HG03457 (cell line): ENCODE results near the gene HYCC1.
A peak's percentile ranks its signal among the peaks of the same experiment; 100 is the strongest.

ENCODE experiments used
- ATAC-seq: cut with Tn5 transposase; IDR thresholded peaks from one replicate; pipeline ENCODE4 v1.9.1; 2021; ENCODE audit warnings: moderate number of reproducible peaks; ENCODE audit not compliant: unreplicated experiment

Gene HYCC1

DNA sequence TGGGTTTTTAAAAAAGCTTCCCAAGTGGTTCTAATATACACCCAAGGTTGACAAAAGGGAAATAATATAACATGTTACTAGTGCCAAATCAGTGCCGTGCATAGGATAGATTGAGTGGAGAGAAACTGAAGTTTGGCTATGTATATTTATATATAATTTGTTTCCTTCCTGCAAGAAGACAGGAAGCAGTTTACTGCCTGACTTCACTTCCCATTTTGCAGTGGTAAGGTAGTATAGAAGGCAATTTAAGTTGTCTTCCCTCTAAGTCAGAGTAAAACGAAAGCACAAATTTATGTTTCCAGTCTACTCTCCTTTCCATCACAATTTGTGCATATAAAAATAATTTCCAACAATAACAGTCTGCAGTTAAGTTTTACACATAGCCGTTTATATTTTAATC lies 3.4 kb upstream of the HYCC1 start:
- ATAC-seq, result no peak

DNA sequence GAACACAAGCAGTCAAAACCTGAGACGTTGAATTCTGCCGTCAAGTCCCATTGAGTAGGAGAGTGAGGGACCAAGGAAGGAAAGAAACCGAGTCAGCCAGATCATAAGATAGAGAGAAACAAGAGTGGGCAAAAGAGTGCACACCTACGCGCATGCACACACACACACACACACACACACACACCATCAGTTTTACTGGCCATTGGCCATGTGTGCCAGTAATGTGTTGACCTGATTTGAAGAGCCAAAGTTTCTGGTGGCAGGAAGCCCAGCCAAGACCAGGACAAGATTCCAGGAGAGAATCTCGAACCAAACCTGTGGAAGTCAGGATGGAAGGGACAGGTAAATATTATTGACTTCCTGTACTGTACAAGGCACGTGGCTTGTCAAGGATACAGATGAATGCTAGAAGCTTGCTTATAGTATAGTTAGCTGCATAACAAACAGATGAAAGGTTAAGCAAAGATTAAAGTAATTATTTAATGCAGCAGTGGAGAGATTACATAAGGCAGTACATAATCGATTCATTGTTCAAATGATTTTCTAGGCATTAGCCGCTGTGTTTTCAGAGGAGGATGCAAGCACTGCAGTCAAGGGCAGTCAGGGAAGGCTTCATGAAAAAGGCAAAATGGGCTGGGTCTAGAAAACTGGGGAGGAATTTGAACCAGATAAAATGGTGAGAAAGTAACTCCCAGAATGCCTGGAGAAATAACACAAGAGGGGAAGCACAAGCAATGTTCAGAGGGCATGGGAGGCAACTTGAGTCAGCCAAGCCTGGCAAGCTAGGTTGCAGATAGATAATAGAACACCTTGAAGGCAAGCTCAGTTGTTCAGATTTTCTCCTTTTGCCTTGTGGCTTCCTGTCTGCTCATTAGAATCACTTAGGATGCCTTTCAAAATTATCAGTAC lies 2.7 kb upstream of the HYCC1 start:
- ATAC-seq, result no peak

DNA sequence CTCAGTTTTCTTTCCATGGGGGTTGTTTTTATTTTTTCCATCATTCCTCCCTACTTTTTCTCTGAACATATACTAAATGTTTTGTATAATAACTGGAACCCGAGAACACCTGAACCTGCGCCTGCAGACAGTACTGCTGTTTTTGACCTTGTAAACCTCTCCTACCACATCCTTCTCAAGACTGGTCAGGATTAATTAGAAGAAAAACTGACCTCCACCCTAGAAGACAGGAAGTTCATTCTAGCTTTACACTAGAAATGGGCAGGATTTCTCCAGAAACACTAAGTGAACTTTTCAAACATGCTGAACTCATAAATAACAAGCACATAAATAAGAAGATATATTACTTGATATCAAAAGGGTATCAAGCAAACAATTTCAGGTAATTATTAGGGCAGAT lies 751 bp upstream of the HYCC1 start:
- no peak for ATAC-seq

DNA sequence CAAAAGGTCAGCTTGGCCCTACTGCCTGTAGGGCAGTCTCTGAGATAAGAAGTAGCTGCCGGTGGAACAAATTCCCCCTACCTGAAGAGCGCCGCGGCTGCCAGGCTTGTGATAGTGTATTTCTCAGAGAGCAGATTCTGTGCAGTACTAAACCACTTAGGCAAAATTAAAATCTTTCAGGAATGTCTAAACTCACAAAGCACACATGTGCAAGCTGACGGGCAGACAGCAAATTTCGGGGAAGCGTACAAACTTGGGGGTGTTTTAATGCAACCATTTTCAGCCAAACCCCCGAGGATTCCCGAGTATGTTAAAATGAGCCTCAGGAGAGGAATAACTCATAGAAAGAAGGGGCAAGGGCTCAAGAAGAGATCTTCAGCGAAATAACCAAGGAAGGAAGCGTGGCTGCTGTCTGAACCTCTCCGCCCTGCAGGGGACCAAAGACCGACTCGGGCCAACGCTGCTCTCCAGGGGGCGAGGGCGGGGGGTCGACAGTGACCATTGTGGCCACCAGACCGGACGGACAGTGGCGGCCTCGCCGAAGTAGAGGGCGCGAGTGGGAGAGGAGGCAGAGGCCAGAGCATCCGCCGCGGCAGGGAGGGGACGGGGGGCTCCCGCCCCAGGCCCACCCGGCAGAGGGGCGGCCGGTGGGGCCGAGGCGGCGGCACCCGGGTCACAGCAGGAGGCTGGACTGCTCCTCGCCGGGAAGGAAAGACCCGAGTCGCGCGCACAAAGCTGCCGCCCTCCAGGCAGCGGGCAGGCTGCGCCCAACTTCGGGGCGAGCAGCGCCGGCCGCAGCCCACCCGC lies 819 bp downstream of the HYCC1 start:
- ATAC-seq, result peak; percentile 7

DNA sequence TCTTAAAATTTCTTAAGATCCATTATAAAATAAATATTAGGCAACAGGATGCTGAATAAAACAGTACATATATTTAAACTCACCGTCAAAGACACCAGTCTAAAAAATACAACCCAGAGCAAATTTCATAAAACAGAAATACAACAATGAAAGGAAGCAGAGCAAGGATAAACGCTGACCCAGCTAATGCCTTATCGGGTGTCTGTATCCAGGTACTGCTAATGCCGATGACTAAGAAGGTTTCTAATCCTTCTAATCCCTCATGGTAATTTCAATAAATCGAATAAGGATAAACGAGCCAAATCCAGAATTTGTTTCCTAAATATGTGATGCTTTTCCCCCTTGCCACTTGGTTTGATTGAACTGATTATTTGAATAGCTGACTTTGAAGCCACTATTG lies 1.7 kb downstream of the HYCC1 start:
- no peak for ATAC-seq

DNA sequence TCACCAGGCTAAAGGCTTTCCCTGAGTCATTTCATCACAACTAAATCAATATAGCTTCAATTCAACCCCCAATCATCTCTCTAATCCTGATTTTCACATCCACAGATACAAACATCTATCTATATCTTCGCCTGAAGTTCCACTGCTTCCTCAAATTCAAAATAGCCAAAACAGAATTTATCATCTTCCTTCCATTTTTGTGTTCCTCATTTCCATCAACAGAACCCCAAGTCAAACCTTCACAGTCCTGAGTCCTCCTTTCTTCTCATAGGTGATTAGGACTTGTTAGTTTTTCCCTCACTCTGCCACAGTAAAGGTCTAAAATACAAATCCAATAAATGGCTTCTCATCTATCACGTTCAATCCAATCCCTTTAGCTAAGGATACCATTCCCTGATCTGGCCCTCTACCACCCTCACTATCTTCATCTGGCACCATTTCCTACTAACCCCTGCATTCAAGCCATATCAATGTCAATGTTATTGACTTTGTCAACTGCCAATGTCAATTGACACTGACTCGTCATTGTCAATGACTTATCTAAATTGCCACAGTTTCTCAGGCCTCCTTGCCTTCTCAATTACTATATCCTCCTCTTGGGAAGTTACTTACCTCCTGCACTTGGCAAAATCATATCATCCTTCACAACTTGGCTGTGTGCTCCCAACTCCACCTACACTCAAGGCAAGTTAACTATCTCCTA lies 2.6 kb downstream of the HYCC1 start:
- no peak for ATAC-seq

DNA sequence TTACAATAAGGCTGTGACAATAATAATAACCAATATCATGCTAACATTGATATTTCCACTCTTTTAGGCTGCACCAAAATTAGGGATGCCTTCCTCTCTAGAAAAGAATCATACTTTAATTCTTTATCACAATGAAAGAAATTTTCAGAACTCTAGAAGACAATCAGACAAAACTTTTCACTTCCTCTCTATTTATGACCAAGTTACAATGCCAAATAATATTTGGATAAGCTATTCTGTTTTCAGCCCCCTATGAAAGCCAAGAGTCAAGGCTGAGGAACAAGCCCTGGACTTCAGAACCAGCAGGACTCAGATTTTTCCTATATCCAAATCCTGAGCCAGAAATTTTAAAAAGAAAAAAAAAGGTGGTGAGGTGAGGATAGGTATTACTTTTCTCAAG lies 4.6 kb downstream of the HYCC1 start:
- ATAC-seq, result no peak

DNA sequence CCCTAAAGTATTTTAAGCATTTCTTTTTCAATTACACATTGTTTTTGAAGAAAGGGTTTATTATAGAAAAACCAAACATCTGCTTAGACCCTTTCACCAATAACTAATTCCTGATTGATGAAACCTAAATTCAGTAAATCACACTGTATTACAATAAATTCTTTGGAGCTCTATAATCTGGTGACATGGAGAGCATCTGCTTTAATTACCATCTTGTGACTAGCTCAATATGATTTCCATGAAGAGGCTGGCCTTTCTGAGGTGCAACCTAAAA lies 9.7 kb downstream of the HYCC1 start:
- ATAC-seq, result no peak

DNA sequence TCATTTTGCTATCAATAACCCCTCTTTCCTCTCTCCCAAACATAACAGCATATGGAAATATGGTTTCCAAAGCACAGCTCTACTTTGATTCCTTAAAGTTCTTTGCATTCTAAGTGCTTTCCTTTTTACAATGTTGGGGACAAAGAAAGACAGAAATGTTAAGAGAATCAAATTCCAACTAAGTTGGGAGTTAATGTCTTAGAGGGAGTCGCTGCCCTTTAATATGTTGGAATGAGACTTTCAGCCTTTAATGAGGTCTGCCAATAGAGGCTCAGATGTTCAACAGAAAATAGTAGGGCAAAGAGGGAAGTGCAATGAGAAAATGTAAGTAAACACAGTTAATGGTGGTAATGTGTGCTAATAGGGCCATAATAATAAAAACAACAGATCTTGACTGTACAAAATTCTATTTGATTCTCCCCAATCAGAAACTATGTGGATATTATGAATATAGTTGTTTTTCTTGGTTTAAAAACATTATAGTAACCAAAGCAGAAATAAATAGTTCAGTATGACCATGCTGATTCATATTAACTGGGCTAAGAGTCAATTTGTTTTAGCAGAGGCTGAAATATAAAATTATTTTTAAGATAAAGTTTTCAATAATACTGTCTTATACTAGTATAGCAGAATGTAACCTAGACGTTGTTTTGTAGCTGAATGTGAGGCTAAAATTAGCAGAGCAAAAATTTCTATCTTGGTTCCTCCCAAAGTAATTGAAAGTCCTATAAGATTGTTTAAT lies 10.3 kb downstream of the HYCC1 start:
- no peak for ATAC-seq

DNA sequence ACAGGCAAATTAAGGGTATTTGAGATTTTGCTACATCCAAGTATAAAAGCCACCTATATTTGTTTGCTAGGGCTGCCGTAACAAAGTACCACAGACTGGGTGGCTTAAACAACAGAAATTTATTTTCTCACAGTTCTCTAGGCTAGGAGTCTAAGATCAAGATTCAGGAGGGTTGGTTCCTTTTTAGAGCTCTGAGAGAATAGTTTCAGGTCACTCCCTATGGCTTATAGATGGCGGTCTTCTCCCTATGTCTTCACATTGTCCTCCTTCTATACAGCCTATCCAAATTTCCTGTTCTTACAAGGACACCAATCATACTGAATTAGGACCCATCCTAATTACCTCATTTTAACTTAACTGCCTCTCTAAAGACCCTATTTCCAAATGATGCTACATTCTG lies 11.2 kb downstream of the HYCC1 start:
- ATAC-seq, result no peak

DNA sequence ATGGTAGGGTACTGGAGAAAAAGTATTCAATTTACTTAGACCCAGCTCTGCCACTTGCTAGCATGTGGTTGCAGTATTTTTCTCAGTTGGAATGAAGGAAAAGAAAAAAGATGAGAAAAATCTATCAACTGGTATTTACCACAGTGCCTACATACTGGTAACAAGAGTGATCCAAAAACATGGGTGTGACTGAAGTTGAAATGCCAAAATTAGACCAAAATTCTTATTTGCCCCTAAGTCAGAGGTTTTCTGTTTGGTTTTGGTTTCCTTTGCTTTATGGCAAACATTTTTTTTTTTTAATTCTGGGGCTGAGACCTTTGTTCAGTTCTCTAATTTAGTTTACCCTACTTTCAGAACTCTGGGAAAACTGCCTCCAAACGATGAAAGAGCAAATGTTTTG lies 12.3 kb downstream of the HYCC1 start:
- no peak for ATAC-seq

DNA sequence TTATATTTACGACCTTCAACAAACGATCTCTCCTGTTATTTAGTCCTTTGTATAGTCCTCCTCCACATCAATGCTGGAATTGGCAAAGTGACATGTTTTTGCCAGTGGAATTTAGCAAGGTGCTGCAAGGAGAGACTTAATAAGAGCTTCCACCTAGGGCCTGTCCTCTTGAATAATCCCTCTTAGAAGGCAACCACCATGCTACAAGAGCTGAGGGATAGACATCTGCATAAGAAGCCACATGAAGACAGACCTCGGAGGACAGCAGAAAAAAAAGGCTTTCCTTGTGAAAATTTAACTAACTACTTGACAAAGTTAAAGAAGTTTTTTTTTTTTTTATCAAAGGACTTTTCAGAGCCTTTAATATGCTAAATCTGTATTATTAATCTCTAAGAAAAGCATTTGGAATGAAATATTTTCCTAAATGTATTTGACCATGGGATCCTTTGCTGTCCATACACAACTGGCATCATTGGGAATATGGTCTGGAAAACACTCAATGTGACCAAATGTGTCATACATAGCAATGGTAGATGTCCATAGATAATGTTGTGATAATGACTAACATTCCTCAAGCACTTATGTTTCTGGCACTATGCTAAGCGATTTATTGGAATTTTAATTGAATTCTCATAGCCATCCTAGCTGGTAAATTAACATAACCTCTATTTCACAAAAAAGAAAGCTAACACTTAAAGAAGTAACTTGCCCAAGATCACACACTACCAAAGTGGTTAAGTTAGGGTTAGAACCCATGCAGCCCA lies 13.2 kb downstream of the HYCC1 start:
- no peak for ATAC-seq

DNA sequence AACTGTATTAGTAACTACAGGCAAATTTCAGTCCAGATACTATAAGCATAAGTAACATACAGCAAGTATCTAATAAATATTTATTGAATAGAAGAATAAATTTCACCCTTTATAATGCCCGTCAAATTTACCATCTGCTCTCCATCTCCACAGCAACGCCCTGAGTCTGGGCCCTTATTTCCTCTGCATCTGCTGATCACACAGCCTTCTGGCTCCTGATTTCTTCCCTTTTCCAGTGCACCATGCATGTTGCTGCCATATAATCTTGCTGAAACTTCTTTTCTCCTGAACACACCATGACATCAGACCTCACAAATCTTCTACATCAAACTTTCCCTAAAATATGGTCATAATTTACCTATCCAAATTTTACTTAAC lies 15.4 kb downstream of the HYCC1 start:
- no peak for ATAC-seq

DNA sequence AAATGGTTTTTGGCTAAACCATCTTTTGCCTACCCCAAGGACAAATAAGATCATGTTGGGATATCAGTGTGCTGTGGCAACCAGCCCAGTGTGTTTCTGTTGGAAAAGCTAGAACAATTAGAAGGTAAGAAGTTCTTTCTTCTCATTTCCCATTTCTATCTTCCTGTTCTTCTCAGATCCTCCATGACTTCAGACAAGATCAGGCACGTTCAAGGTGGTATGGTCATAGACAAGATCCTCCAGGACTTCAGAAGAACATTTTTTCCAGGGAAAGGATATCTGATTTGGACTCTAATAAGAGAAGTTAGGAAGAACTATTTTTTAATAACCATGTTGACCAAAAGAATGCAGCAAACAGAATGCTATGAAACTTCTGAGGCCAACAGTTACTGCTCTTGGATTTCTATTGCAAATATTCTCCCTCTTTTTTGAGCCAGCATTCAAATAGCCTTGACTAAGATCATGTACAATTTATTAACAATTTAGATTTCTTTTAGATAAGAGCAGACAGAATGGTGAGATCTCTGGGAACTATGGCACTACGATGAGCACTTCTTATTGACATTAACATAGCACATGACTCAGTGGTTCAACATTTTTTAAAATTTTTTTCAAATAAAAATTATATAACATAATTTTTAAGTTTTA lies 15.9 kb downstream of the HYCC1 start:
- ATAC-seq, result no peak

DNA sequence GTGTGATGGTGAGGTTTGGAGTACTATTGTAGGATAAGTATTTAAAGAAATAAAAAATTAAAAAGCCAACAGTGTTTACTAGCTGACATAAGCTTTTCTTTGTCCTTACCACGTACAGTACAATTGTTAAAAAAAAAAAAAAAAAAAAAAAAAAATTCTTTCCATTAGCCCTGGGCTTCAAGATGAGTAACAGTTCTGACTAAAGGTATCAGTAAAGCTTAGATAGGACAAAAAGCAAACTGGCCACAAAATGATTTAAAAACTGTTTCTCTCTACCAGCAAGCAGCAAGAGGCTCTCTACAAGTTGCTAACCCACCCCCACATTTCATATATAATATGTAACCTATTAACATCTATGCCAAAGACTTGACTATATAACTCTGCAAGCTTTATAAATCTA lies 17.5 kb downstream of the HYCC1 start:
- ATAC-seq, result no peak

DNA sequence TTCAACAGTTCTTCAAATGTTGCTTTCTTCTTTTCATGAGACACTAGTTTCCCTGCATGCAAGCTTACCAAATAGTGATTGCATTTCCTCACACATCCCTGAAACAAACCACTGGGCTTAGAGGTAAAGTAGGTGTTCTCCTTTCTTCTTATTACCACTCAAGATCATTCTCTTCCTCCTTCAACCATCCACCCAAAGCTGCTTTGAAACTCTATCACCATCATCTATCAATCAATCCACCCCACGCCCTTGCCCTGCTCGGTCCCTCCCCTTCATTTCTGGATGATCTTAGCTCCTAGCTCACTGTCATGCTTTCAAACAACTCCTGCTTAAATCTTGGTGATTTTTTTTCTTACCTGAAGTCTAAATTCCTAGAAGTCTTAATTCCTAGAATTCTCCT lies 18.9 kb downstream of the HYCC1 start:
- ATAC-seq, result no peak

DNA sequence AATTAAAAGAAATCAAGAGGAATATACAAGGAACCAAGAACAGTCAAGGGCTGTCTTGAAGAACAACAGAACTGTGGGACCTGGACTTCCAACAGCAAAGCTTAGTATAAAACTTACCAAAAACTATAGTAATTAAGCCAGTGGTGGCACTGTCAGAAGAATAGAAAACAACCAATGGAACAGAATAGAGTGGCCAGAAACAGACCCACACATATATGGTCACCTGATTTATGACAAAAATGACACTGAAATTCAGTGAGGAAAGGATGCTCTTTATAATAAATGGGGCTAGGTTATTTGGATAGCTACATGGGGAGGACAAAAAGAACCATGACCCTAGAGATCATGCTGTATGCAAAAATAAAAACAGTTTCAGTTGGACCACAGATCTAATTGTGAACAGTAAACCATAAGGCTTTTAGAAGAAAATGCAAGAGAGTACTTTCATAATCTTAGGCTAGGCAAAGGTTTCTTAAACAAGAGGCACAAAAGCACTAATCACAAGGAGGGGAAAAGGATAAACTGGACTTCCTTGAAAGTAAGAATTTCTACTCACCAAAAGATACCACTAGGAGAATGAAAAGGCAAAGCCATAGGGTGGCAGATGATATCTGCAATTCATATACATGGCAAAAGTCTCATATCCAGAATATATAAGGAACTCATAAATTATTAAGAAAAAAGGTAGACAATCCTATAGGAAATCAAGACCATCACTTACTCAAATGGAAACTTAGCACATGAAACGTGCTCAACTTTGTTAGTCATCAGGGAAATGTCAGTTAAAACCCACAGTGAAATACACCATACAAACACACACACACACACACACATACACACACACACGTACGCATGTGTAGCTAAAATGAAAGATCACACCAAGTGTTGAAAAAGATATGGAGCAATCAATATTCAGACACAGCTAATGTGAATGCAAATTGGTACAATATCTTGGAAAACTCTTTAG lies 20.8 kb downstream of the HYCC1 start:
- ATAC-seq, result peak; percentile 58

DNA sequence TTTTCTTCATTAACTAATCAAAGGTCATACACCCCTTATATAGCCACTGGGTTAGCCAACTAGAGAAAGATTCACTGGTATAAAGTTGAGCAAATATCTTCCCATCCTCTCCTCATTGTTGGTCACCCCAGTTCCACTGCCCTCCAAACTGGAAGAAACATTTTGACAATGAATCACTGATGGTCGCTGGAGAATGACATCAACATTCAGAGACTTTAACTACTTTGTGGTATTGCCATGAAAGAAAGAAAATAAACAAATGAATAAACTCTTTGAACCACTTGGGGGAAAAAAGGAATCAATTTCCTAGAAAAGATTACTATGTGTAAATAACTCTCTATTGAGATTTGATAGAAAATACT lies 23.4 kb downstream of the HYCC1 start:
- ATAC-seq, result no peak
